Measurements from ENCODE around the gene HELT. TPM values are rescaled to one million over a fixed set of nuclear protein-coding genes. Genes with fewer than 3 reads are reported as not detected.
A peak's percentile ranks its signal among the peaks of the same experiment; 100 is the strongest.
"Not testable (repeated sequence)": the region's sequence is repeated elsewhere in the genome, so short reads cannot be mapped to it uniquely, and the experiment has no call there.

The HELT gene
- total RNA-seq, 1 donor from 2014 or later: not detected

GRCh38 chr4:184987493-184988031 is 30.7 kb upstream of the HELT start:
- Mint-ChIP-seq H3K27me3 (peaks cover 10% of the 10 kb centered on the region), H3K4me3 (ENCODE audit: low read depth) (no peak overlapping the region), H3K27ac (no peak overlapping the region), H3K4me1 (ENCODE audit: low read depth) (no peaks in the 10 kb centered on the region), H3K36me3 (ENCODE audit: insufficient read depth) (no peaks in the 10 kb centered on the region), H3K9me3 (ENCODE audit: low read depth) (no peaks in the 10 kb centered on the region)
- no peak for TF ChIP-seq CTCF (IDR thresholded peaks at IDR 0.05; ENCODE audit: unreplicated experiment)
- DNase-seq (ENCODE audit: low spot score, unreplicated experiment): no peak

- no peaks in the 10 kb centered on the region for H3K4me1 Mint-ChIP-seq (ENCODE audit: low read depth)
- H3K4me3 Mint-ChIP-seq (ENCODE audit: low read depth): no peak overlapping the region
- H3K27ac Mint-ChIP-seq: no peak overlapping the region
- no peak for TF ChIP-seq CTCF (IDR thresholded peaks at IDR 0.05; ENCODE audit: unreplicated experiment)
- H3K27me3 Mint-ChIP-seq: peaks cover 3% of the 10 kb centered on the region
- H3K9me3 Mint-ChIP-seq (ENCODE audit: low read depth): no peaks in the 10 kb centered on the region
- DNase-seq (ENCODE audit: low spot score, unreplicated experiment): no peak
- H3K36me3 Mint-ChIP-seq (ENCODE audit: insufficient read depth): no peaks in the 10 kb centered on the region
These were observed 29.7 kb upstream of the HELT start for GRCh38 chr4:184988611-184989010.

- H3K36me3 Mint-ChIP-seq (ENCODE audit: insufficient read depth); H3K9me3 Mint-ChIP-seq (ENCODE audit: low read depth); H3K4me3 Mint-ChIP-seq (ENCODE audit: low read depth); DNase-seq (ENCODE audit: low spot score, unreplicated experiment); H3K27me3 Mint-ChIP-seq; H3K4me1 Mint-ChIP-seq (ENCODE audit: low read depth): not testable (repeated sequence)
- peak overlapping the region; percentile 53 for H3K27ac Mint-ChIP-seq
These were observed 29.0 kb upstream of the HELT start for GRCh38 chr4:184989283-184989682.

GRCh38 chr4:184990131-184990530 is 28.2 kb upstream of the HELT start:
- H3K9me3 Mint-ChIP-seq (ENCODE audit: low read depth); H3K36me3 Mint-ChIP-seq (ENCODE audit: insufficient read depth); H3K27ac Mint-ChIP-seq; H3K4me3 Mint-ChIP-seq (ENCODE audit: low read depth); H3K27me3 Mint-ChIP-seq; DNase-seq (ENCODE audit: low spot score, unreplicated experiment); H3K4me1 Mint-ChIP-seq (ENCODE audit: low read depth): not testable (repeated sequence)

GRCh38 chr4:184991860-184992259 is 26.4 kb upstream of the HELT start:
- no peak for TF ChIP-seq CTCF (IDR thresholded peaks at IDR 0.05; ENCODE audit: unreplicated experiment)
- peaks cover 5% of the 10 kb centered on the region for H3K27me3 Mint-ChIP-seq
- no peaks in the 10 kb centered on the region for H3K4me1 Mint-ChIP-seq (ENCODE audit: low read depth)
- H3K36me3 Mint-ChIP-seq (ENCODE audit: insufficient read depth): no peaks in the 10 kb centered on the region
- no peak overlapping the region for H3K4me3 Mint-ChIP-seq (ENCODE audit: low read depth)
- H3K9me3 Mint-ChIP-seq (ENCODE audit: low read depth): no peaks in the 10 kb centered on the region
- DNase-seq (ENCODE audit: low spot score, unreplicated experiment): no peak
- no peak overlapping the region for H3K27ac Mint-ChIP-seq

GRCh38 chr4:184992422-184992821 is 25.9 kb upstream of the HELT start:
- no peak for DNase-seq (ENCODE audit: low spot score, unreplicated experiment)
- no peak overlapping the region for H3K4me3 Mint-ChIP-seq (ENCODE audit: low read depth)
- peaks cover 8% of the 10 kb centered on the region for H3K27me3 Mint-ChIP-seq
- TF ChIP-seq CTCF (IDR thresholded peaks at IDR 0.05; ENCODE audit: unreplicated experiment): no peak
- H3K4me1 Mint-ChIP-seq (ENCODE audit: low read depth): no peaks in the 10 kb centered on the region
- no peak overlapping the region for H3K27ac Mint-ChIP-seq
- H3K36me3 Mint-ChIP-seq (ENCODE audit: insufficient read depth): no peaks in the 10 kb centered on the region
- H3K9me3 Mint-ChIP-seq (ENCODE audit: low read depth): no peaks in the 10 kb centered on the region

All from progenitor cell of endocrine pancreas (in vitro differentiated cells).